GF-D8 (cell line): ENCODE data around the gene PRDM5.

ENCODE experiments used
- DNase-seq: peaks from one replicate; lab custom pipeline; 2025; lab: John Stamatoyannopoulos, UW

Gene PRDM5

DNA sequence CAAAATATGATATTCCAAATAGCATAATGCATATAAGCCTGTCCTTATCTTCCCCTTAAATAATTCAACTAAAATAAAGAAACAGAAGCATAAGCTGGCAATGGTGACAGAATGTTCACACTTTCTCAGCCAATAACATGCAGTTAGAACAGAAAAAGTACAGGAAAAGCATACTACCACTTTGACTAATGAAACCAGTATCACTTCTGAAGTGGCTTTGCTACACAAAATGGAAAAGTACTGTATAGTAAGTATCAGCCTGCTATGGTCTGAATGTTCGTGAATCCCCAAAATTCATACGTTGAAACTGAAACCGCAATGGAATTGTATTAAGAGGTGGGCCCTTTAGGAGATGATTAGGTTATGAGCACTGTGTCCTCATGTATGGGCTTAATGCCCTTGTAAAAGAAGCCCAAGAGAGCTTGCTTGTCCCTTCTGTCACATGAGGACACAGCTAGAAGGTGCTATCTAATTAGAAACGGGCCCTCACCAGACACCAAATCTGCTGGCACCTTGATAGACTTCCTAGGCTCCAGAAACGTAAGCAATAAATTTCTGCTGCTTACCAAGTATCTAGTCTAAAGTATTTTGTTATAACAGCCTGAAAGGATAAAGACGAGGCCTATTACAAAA is 102.6 kb downstream of the PRDM5 start:
- no peak for DNase-seq

DNA sequence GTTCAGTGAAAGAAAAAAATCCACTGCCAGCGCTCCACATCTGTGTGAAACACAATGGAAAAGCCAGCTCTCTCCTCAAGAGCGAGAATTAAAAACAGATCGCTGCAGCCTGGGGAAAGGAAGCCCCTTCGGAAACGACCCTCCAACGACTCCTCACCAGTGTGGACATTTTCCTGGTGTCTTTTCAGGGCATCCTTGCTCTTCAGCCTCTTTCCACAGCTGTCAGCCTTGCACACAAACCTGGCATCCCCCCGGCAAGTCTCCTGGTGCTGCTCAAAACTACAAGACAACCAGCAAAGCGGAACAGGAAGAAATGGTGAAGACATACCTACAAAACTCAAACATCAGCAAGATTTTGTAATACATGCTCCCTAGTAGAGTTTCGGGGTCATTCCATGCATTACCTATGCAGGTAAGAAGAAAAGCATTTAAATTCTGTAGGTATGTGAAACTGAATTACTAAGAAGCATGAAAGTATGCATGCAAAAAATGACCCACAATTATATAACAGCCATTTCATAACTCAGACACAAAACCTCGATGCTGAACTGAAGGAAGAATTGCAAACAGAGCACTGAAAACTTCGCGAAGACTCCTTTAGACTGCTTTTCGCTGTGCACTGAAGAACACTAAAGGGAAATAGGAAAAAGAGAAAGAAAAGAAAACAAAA is 106.1 kb downstream of the PRDM5 start:
- no peak for DNase-seq

DNA sequence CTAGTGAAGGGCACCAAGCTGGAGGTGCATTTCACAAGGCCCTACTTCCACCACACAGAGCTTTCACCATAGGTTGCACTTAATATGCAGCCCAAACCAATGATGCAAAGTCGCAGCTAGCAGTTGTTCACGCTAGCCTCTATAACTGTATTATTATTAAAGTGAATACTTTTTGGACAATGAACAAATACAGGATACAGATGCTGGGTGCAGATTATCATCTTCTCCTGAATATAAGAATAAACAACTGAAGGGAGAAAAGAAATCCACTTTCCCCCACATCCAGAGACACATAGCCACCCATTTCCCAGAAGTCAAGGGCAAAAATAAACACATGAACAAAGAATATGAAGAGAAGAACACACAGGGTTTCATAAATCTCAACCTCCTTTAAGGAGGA is 107.2 kb downstream of the PRDM5 start:
- DNase-seq: no peak

DNA sequence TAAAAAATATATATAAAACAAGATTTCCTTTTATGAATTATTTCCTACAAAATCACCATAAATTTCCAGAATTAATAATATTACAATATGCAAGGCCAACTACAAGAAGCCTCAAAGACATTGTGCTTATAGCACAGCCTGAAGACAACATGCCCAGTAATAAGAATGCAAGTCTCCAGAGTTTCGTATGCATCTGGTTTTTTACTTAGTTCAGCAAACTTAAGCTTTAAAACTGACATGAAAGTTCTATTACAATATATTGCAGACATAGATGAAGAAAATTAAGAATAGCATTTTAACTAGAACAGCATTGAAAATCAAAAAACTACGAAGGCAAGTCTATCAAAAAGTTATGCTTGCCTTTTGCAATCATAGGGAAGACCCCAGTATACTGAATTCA is 107.6 kb downstream of the PRDM5 start:
- no peak for DNase-seq

DNA sequence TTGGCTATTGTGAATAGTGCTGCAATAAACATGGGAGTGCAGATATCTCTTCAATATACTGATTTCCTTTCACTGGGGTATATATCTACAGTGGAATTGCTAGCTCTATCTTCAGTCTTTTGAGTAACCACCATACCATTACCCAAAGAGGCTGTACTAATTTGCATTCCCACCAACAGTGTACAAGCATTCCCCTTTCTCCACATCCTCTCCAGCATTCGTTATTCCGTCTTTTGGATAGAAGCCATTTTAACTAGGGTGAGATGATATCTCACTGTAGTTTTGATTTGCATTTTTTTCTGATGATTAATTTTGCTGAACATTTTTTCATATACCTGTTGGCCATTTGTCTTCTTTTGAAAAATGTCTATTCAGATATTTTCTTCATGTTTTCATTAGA is 110.3 kb downstream of the PRDM5 start:
- no peak for DNase-seq

DNA sequence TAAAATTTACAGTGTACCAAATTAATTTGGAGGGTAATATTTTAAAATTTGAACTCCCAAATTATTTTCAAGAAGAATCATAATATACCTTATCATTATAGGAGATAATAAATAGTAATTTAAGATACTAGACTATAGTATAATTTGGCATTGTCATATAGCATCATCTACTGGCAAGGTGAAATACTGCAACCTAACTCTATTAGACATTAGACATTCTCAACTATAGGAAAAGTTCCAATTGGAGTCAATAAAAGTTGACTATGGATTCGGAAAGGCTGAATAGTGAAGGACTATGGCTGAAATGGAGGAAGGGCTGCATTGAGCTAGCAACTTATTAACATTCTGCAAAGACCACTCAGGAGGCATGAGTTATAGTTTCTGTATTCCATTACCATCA is 113.0 kb downstream of the PRDM5 start:
- DNase-seq: no peak

DNA sequence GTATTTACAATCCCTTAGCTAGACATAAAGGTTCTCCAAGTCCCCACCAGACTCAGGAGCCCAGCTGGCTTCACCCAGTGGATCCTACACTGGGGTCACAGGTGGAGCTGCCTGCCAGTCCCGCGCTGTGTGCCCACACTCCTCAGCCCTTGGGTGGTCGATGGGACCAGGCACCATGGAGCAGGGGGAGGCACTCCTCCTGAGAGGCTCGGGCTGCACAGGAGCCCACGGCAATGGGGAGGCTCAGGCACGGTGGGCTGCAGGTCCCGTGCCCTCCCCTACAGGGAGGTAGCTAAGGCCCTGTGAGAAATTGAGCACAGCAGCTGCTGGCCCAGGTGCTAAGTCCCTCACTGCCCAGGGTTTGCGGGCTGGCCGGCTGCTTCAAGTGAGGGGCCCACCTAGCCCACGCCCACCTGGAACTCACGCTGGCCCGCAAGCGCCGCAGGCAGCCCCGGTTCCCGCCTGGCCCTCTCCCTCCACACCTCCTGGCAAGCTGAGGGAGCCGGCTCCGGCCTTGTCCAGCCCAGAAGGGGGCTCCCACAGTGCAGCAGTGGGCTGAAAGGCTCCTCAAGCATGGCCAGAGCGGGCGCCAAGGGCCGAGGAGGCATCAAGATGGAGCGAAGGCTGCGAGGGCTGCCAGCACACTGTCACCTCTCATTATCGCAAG is 113.9 kb downstream of the PRDM5 start:
- DNase-seq: no peak

DNA sequence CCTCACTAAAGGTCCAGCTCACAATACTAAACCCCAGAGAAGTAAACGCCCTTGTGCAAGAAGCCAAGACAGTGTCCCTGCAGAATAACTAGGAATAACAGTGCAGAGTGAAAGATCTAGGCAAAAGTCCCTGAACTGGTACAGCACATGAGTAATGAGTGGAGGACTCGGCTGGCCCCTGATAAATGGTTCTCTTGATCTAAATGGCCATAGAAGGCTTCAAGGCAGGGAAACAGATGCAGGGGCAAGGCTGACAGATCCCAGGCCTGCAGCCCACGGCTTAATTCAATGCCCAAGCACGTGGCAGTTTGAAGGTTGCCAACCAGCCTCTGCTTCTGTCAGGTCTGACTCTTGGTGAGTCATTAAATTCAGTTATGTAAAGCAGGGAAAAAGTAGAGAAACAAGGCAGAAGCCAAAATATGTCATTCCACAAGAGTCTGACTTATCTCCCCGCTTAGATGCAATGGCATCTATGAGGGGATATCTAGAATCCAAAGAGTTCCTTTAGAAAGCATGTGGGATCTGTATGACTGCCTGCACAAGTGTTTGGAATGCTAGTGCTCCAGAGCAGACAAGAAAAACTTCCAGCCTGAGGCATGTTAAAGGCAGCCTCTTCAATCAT is 121.3 kb downstream of the PRDM5 start:
- no peak for DNase-seq

DNA sequence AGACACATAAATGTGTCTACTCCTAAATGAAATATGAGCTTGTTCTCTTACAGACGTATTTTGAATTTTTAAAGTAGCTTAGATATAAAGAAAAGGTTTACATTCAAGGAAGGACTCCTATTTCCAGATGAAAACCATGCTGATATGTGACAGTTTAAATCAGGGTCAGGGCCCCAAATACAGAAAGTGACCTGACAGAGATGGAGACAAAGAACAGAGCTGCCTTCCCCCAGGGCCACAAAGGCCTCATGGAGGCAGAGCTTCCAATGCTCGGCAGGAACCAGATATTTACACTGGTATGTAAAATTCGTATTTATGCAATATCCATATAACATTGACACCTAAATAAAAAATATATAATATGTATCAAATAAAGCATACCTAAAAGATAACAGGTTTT is 124.0 kb downstream of the PRDM5 start:
- DNase-seq: no peak

DNA sequence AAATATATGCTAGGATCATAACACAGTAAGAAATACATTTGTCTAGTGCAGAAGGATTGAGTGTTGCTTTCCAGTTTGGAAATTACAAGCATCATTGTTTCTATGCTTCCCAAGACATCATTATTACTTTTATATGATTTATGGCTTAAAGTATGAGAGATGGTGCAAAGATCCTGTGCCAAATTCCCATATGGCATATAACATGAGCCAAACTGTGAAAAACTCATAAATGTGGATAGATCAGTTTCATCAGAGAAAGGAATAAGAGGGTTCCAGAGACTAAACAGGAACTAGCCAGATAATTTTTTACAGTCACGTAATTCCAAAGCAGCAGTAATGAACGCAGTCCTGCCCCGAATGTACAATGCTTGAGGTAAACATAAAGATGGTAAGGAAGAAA is 126.3 kb downstream of the PRDM5 start:
- no peak for DNase-seq

DNA sequence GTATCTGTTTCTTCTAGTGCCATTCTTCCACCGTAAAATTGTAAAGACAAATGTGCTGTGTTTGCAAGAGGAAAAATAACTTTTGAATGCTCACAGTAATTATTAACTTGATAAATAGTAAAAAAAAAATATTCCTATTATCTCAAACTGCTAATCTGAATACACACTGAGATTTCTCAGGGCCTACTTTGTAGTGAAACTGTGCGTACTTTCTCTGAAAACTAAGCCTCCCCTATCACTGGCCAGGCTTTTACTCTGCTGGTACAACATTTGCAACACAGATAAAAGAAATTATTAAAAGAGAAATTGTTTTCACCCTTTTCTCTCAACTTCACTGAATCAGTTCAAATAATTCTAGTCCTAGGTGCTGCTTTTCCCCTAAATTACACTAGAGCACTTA is 137.3 kb downstream of the PRDM5 start:
- DNase-seq: no peak

DNA sequence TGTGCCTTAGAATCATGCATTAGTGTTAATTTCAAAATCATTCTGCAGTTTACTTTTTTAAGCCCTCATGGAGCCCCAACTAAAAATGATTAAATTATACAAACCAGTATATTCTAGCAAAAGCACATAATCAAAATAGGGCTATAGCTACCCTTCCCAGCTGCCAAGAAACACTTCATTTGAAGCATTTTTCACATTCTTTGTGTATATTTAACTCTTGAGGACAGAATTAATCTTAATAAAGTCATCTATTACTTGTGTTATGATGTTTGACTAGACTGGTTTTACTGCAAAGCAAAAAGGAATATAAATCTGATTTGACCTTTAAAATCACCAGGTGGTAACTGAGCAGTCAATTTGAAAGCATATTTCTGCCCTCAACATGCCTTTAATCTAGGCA is 145.1 kb downstream of the PRDM5 start:
- no peak for DNase-seq

DNA sequence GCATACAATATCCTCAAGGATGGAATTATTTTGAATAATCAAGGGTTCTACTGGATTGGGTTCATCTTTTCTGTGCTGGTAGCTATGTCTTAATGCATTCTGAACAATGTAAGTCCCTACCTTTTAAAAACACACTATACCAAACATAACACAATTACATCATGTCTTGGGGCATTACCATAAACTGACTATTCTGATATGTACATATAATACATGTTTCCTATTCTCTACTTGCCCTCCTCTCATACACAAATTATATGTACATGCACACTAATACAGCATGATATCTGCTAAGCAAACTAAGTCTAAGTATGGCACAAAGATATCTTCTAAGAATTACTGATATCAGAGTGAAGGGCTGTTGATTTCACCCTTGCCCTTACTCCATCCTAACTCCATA is 147.1 kb downstream of the PRDM5 start:
- no peak for DNase-seq

DNA sequence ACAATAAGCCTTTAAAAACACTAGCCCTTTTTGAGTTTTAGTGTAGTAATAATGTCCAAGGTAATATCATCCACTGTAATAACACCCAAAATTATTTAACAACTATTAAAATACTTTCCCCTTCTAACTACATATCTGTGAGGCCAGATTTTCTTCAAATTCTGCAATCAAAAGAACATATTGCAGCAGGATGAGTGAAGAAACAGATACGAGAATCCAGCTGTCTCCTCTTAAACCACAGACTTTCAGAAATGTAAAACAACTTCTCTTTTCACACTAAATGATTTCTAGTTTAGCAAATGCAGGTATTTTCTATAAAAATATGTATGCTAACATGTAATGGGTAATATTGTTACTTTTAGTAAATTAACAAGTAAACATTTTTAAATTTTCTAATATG is 148.9 kb downstream of the PRDM5 start:
- DNase-seq: no peak

DNA sequence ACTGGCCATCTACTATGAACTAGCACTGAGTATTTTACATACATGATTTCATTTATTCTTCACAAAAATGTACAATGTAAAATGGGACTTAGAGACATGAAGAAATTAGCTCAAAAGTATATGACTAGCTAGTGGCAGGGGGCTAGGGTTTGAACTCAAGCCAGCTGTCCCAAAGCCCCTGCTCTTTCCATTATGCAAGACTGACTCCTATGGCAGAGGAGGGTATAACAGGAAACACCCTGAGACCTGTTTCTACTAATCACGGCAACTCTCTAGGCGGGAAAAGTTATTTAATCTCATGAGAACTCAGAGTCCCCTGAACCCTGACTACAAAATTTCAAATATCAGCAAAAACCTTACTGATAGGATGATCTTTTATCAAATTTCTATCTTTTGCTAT is 150.6 kb downstream of the PRDM5 start:
- no peak for DNase-seq

DNA sequence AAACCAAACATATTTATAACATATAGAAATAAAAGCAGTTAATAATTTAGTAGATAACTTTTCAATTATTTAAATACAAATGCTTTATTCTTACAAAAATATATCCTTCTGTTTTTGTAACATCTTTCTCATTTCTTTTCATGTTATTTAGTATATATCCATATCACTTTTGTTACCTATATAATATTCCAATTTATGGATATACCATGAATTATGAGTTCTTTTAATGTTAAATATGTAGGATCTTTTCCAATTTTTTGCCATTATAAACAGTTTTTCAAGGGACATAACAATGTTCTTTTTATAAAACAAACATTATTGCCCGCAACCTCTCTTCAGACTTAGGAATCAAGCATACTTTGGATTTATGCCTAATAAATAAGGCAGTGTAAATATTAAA is 151.6 kb downstream of the PRDM5 start:
- DNase-seq: no peak

DNA sequence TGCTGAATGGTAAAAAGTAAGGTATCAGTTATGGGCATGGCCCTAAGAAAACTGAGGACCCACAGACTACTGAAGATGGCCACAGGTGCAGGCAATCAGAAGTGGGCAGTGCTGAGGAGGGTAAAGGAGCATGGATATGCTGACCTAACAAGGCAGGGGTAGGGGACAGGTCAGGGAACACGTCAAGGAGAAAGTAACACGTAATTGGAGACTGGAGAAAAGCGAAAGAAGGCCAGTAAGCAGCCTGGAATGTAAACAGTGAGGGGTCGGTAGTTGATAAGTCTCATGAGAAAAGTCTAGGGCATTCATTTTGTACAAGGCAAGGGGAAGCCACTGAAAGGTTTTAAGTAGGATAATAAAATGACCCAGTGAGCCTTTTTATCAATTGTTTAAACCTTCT is 153.3 kb downstream of the PRDM5 start:
- no peak for DNase-seq

DNA sequence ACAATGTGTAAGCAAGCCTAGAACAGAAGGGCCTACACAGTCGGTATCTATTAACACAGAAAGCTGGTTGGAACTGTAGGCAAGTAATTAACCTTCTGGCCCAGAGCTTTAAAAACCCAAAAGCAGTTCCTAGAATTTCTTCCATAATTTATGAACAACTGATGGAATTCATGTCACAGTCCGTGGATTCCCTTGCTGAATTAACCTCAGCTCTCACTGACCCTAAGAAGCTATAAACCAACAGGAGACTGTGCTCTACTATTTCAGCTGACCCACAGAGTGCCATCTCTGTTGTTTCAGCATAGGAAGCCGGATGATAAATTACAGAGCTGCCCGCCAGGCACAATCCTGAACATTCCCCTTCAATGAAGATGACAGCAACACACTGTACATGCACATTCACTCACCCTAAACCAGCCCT is 157.3 kb downstream of the PRDM5 start:
- DNase-seq: no peak

DNA sequence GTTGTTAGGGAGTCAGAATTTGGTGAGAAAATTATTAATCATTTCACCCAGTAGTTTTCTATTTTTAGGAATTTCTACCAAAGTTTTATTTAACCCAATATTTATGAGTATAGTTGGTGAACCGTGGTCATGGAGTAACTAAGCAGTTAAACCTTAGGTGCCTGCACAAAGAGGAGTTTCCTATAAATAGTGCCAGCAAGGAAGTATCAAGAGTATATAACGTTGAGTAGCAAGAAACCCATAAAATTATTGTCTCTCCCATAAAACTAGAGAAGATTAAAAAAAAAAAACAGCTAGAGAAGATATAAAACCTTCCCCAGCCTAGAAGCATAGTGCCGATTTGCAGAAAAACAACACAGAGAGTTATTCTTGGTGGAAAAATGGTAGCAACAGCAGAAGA is 158.9 kb downstream of the PRDM5 start:
- no peak for DNase-seq

DNA sequence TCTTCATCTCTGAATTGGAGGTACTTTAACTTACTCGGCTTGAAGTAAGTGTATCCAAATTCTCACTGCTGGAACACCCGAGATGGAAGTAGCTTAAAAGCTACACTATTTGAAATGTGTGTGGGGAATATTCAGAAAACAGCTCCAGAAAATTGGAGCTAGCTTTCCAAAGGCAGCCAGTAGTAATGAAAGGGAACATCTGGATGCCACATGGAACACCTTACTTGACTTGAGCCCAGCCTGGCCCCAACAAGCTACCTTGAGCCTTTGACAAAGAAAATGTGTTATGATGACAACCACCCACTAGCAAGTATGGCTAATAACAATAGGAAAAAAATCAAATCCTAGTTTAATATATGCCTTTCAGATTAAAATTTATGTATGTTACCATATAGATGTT is 161.5 kb downstream of the PRDM5 start:
- no peak for DNase-seq

DNA sequence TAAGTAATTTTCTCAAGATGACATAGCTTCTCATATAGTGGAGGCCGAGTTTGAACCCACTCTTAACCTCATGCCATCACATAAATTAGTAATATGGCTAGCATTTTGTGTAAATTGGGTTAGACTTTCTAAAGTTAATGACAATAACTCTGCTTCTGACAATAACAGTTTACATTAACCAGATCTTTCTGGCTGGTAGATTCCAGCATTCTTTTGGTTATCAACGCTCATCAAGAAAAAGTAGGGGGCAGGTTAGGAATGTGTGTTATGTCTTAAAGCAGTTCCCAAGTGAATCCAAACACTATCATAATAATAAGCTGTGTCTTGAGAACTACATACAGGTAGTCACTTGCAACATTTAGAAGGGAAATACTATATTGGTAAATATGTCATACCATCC is 162.5 kb downstream of the PRDM5 start:
- no peak for DNase-seq

DNA sequence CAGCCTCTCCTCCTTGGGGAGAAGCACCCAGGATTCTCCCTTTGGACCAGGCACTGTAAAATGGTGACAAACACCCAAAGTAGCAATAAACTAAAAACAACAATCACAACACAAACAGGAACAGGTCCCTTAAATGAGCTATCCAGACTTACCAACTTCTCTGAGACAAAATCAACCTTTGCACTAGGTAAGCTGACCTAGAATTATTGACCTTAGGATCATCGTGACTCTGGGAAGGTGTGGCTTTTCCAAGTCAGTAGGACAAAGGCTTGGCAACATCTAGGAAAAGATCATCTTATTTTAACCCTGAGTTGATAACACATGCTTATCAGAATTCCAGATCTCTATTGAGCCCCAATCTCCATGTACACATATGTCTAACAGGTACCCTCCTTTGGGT is 166.7 kb downstream of the PRDM5 start:
- no peak for DNase-seq

DNA sequence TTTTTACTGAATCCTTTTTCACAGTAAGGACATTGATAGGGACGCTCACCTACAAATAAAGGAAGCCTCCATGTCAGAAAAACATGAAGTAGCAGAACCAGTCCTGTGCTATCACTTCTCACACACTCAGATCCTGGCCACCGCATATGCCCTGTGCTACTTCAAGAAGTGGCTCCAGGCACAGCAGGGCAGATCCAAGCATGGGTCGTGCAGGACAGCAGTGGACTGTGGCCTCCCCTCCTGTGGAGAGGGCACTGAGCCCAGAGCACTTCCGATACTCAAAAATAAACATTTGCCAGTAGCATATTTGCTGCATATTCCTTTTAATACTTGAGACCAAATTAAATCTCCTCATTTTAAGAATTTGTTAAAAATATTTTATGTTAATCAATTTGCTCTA is 167.9 kb downstream of the PRDM5 start:
- no peak for DNase-seq
